ENCODE measurements around the gene ZFAND2B. TPM values are rescaled to one million over a fixed set of nuclear protein-coding genes. Genes with fewer than 3 reads are reported as not detected.

Gene ZFAND2B
- total RNA-seq, result 21.4 and 21.6 TPM in 2 replicates

DNA sequence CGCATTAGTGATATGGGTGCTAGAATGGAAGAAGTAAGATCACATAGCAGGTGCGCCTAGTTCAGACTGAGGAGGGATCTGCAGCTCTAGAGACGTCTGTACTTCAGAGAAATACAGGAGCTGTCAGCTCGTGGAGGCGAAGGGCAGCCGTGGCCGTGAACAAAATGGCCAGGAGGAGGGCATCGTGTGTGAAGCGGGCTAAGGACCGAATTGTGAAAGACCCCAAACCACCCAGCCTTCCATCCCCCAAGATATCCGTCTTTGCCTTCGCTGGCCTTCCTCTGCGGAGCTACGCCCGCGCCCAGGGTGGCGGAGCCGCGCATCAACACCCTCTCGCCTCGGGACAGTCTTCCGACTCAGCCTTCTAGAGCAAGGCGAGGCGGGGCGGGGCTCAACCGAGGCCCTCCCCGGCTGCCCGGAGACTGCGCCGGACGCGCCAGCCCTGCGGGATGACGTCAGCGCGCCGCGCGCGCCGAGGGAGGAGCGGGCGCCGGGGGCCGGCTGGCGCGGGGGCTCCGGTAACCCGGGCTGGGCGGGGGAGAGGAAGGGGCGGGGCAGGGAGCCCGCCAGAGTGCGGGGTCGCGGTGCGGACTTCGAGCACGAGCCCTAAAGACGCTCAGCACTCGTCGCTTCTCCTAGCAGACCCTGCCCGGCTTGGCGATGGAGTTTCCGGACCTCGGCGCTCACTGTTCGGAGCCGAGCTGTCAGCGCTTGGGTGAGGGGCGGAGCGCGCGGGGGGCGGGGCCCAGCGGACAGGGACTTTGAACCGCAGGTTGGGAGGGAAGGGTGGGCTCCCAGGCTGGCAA lies at the start of gene ZFAND2B:
Gene ZFAND2B (plus strand): TSS at position 455 of the 806 bp plus-strand sequence. CDS start 206 bp downstream, at position 661.

DNA sequence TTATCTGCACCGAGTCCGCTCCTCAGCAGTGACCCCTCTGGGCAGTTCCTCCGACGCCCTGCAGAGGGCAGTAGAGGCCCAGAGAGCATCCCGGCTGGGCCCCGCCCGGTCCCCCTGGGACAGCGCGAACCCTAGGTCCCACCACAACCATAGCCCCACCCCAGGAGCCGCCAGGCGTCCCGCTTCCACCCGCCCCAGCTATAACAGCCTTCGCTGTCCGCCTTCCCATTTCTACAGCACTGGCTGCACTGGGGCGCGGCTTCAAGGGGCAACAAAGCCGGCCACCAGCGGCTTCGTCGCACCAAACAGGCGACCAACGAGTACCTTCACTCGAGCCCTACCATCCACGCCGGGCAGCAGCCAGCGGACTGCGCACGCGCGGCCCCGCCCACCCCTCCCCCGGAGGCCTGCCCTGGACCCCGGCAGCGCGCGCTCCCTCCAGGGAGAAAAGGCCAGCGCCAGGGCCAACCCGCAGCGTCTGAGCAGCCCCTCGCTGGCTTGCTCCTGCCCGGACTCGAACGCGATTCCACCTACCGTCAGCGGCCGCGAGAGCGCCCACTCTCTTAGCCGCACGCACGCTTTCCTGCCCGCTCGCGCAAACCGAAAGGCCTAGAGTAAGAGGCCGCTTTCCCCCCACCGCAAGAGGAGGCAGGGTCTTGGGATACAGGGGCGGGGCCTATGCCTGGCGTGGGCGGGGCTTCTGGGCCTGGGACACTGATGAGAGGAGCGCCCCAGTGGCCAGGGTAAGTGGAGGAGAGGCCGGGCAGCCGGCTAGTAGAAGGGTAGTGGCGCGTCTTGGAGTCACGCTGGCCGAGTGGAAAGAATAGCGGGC lies 46.2 kb upstream of the ZFAND2B start, which contains the start of gene NHEJ1:
Gene NHEJ1 (minus strand): TSS at position 630 of the 832 bp plus-strand sequence. CDS start 2,453 bp downstream, outside the sequence.

DNA sequence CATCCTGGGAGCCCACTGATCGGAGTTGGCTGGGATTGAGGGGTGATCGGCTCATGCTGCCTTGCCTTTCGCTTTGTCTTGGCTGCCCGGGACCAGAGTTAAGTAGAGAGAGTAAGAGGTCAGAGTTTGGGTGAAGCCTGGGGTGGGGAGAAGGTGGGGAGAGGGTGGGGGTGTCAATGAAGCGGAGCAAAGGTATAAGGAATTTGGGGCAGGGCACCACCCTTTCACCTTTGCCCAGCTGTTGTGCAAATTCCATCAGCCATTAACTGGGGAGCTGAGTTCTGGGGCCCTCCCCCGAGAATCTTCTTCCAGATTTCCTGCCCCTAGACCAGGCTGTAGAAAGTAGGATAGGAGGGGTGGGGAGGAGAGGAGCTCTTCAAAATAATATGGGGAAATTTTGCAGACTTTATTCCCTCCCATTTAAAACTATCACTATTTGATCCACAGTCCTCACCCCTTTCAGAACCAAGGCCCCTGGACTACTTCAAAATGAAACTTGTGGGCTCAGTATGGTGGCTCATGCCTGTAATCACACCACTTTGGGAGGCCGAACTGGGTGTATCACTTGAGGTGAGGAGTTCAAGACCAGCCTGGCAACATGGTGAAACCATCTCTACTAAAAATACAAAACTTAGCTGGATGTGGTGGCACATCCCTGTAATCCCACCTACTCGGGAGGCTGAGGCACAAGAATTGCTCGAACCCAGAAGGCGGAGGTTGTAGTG lies 36.5 kb upstream of the ZFAND2B start, which contains the start of gene SLC23A3:
Gene SLC23A3 (minus strand): TSS at position 100 of the 725 bp plus-strand sequence. CDS start 45 bp downstream, at position 55.

DNA sequence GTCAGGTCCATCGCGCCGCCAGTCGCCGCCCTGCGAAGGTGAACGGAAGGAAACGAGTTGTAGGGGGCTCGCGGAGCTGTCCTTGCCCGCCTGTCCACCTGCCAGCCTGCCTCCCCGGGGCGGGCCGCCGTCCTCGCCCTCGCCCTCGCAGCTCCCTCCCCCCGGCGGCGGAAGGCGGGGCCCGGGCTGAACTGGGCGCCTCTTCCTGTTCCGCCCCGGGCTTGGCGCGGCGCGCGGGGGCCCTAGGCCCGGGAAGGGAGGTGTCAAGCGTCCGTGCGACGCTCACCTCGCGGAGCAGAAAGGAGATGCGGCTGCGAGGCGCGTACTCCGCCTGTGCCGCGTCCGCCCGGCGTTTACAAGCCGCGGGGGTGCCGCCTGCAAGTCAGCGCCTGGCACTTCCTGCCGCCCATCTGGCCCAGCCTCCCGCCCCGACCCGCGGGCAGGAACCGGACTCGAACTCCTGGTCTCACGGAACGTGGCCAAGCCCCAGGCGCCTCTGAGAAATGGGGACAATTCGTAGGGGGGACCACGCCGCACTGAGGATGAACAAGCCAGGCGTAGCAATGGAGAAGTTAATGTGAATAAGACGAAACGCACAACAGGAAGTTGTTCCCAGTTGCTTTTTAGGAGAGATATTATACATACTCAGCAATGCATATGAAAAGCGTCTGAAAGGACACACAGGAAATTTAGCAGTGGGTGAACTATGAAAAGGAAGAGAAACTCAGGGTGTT lies 29.6 kb upstream of the ZFAND2B start, which contains the start of gene CNPPD1:
Gene CNPPD1 (minus strand): TSS at position 108 of the 734 bp plus-strand sequence. CDS start 97 bp downstream, at position 11.

GRCh38 chr2:219177552-219178376 lies 28.8 kb upstream of the ZFAND2B start, which contains the start of gene RETREG2:
TSS of gene RETREG2 (plus strand) at chr2:219178275. CDS start at chr2:219178353, 78 bp downstream.

DNA sequence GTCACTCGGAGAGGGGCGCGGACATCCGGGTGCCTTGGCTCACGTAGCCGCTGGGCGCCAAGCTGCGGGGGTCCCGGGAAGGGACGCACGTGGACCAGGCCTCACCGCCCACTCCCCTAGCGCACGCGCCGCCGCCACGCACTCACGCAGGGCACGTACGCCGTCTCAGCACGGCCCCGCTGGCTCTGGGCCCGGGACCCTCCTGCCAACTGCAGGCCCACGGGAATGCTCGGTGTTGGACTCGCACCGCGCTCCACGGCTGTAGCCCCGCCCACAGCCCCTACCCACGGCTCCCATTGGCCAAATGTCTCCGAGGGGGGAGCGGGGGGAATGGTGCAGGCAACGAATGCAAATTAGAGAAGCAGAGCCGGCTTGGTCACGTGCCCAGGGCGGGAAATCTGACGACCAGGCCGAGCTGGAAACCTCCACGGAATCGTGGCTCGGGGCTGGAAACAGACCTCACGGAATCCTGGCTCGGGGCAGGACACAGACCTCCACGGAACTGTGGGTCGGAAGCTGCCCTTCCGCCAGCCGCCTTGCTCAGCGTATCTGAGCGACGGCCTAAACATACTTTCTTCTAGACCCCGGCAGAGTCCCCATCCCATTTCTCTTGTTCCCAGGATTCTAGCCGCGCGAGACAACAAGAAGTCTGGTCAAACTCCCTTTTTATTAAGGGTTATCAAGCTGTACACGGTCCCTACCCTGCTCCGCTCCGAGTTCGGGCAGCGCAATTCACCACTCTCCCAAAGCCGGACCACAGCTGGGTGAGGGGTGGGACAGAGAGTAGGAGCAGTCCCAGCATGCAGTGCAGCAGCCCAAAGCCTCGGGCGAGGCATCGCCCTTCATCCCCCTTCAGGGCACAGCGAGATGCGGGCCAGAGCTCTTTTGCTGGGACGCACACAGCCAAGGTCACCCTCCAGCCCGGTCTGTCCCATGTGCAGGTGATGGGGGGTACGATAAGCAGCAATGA lies 12.4 kb downstream of the ZFAND2B start, which contains the start of gene ABCB6:
Gene ABCB6 (minus strand): TSS at position 227 of the 970 bp plus-strand sequence. CDS start 285 bp downstream, outside the sequence.

GRCh38 chr2:219229305-219230058 lies 22.9 kb downstream of the ZFAND2B start, which contains the start of the genes ANKZF1 and ATG9A:
TSS of gene ANKZF1 (plus strand) at chr2:219229806. CDS start at chr2:219230258, 452 bp downstream.
TSS of gene ATG9A (minus strand) at chr2:219229636. CDS start at chr2:219228024, 1,612 bp downstream.

GRCh38 chr2:219245148-219245898 lies 38.7 kb downstream of the ZFAND2B start, which contains the start of the genes GLB1L and STK16:
TSS of gene GLB1L (minus strand) at chr2:219245444. CDS start at chr2:219243573, 1,871 bp downstream.
TSS of gene STK16 (plus strand) at chr2:219245479. CDS start at chr2:219246000, 521 bp downstream.

DNA sequence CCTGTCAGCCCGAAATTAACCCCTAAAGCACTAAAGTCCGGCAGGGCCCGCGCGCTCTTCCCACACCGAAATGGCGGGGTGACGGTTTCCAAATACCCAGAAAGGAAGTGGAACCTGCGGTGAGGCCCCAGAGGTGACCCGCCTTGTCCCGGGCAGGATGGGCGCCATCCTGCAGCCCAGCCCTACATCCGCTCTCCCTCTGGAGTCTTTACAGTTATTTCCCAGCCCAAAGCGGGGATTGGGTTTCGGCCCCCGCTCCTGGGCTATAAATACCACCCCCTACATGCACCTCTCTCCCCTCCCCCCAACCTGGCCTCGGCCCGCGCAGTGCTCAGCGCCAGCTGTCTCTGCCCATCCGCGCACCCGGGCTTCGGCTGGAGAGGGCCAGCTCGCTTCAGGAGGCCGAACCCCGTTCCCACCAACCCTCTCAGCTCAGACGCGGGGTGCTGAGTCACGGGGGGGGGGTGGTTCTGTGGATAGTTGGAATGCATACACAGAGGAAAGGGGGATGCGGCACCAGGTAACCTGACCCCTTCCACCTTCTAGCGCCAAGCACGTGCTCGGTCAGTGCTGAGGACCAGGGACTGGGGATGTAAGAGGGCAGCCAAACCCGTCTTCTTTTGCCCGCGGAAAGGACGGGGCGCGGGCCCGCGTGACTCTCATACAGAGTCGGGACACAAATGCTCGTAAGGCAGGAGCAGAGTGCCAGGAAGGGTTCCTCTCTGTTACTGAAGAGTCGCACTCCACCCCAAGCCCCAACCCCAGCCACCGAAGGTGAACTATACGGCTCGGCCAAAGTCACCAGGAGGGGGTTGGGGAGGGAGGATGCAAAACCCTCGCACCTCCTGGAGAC lies 46.5 kb downstream of the ZFAND2B start, which contains the start of gene TUBA4B:
Gene TUBA4B (plus strand): TSS at position 344 of the 853 bp plus-strand sequence. CDS start 165 bp downstream, at position 509.

DNA sequence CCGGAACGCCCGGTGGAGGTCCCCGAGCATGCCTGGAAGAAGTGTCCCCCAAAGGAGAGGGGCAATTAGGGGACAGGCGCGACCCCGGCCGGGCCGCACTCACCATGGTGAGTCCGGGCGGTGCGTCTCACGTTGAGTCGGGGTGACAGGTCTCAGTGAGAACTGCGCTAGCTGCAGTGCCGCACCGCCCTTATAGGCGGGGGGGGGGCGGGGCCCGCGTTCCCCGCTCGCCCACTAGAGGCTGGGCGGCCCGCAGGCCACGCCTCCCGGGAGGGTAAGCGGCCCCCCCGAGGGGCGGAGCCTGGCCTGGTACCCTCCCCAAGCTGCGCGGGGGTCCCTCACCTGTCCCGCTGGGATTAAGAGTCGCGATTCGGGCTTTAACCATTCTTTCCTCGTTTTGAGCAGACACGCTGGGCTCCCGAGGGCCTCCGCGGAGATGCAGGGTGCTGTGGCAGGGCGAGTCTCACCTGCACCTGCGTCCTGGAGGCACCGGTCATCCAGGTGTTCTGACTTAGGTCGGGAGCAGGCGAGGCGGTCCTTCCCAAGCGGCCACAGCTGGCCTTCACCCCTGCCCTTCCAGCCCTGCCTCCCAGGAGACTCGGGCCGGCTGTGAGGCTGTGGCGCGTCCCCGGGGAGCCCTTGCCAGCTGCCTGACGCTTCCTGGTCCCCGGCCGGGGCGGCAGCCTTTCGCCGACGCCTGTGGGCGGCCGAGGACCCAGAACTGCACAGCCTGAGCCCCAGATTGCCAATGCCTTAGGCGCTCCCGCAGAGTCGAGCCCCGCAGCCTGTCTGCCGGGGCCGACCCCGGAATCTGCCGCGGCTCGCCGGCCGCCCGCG lies 47.4 kb downstream of the ZFAND2B start, which contains the start of gene TUBA4A:
Gene TUBA4A (minus strand): TSS at position 166 of the 837 bp plus-strand sequence. CDS start 60 bp downstream, at position 106.

Other genes starting within 250 kb of the ZFAND2B start
- not detected in 2 replicates for gene CDK5R2, start 247.1 kb upstream of the ZFAND2B start, total RNA-seq
- not detected in 2 replicates for gene FEV, start 221.6 kb upstream of the ZFAND2B start, total RNA-seq
- gene CRYBA2, start 213.4 kb upstream of the ZFAND2B start, total RNA-seq, result not detected in 2 replicates
- gene CFAP65, start 165.3 kb upstream of the ZFAND2B start, total RNA-seq, result not detected in 2 replicates
- gene IHH, start 145.9 kb upstream of the ZFAND2B start, total RNA-seq, result not detected in 2 replicates
- gene NHEJ1, start 46.0 kb upstream of the ZFAND2B start, total RNA-seq, result 13.0 and 16.1 TPM in 2 replicates
- gene SLC23A3, start 36.8 kb upstream of the ZFAND2B start, total RNA-seq, result 0.65 and 1.1 TPM in 2 replicates
- gene CNPPD1, start 29.9 kb upstream of the ZFAND2B start, total RNA-seq, result 15.3 and 19.3 TPM in 2 replicates
- gene RETREG2, start 28.5 kb upstream of the ZFAND2B start, total RNA-seq, result 40.9 and 60.9 TPM in 2 replicates
- 23.7 and 44.2 TPM in 2 replicates for gene ABCB6, start 12.2 kb downstream of the ZFAND2B start, total RNA-seq
- 31.2 and 31.5 TPM in 2 replicates for gene ATG9A, start 22.9 kb downstream of the ZFAND2B start, total RNA-seq
- 17.2 and 23.1 TPM in 2 replicates for gene ANKZF1, start 23.0 kb downstream of the ZFAND2B start, total RNA-seq
- 4.0 and 6.2 TPM in 2 replicates for gene GLB1L, start 38.7 kb downstream of the ZFAND2B start, total RNA-seq
- 23.7 and 42.6 TPM in 2 replicates for gene STK16, start 38.7 kb downstream of the ZFAND2B start, total RNA-seq
- gene TUBA4B, start 46.5 kb downstream of the ZFAND2B start, total RNA-seq, result not detected in 2 replicates
- gene TUBA4A, start 47.1 kb downstream of the ZFAND2B start, total RNA-seq, result 5.3 and 8.8 TPM in 2 replicates
- 13.2 and 13.3 TPM in 2 replicates for gene DNAJB2, start 72.6 kb downstream of the ZFAND2B start, total RNA-seq
- gene PTPRN, start 102.6 kb downstream of the ZFAND2B start, total RNA-seq, result under 0.01 and 1.5 TPM in 2 replicates
- gene RESP18, start 126.0 kb downstream of the ZFAND2B start, total RNA-seq, result not detected in 2 replicates
- 47.4 and 60.8 TPM in 2 replicates for gene DNPEP, start 181.1 kb downstream of the ZFAND2B start, total RNA-seq
- gene DES, start 211.6 kb downstream of the ZFAND2B start, total RNA-seq, result under 0.01 and 1.2 TPM in 2 replicates
- gene SPEG, start 228.1 kb downstream of the ZFAND2B start, total RNA-seq, result 0.30 and 0.32 TPM in 2 replicates

All from epithelial cell of umbilical artery (primary cell).